ENCODE data around the gene BNIP1.

Gene BNIP1

DNA sequence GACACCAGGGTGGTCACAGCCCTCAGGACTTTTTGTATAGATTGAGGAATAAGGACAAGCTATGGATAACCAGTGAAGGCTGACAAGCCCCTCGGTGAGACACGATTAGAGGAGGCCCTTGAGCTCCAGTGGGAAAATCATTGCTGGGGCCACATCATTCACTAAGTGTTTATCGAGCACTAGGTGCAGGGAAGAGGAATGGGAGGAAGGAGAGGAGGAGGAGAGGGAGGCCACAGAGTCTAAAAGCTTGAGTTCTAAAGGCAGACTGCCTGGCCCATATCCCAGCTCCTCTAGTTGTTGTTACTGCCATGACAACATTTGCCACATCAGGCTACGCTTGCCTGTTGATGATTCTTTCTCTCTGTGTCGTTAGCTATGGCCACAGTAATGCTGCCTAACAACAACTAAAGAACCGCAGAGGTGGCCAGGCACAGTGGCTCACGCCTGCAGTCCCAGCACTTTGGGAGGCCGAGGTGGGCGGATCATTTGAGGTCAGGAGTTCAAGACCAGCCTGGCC is 53.1 kb downstream of the BNIP1 start:
- TF ChIP-seq EZH2 (IDR thresholded peaks at IDR 0.05), result no peak
- Histone ChIP-seq H3K9me3 (ENCODE audit: low read depth, low read length) (no peaks in the 10 kb centered on the region), H3K4me3 (no peak overlapping the region), H3K27ac (no peak overlapping the region), H3K36me3 (ENCODE audit: insufficient read depth, low read length) (no peaks in the 10 kb centered on the region), H3K9ac (ENCODE audit: insufficient read length) (no peak overlapping the region)
- DNase-seq (ENCODE audit: low read depth, low spot score), result no peak

DNA sequence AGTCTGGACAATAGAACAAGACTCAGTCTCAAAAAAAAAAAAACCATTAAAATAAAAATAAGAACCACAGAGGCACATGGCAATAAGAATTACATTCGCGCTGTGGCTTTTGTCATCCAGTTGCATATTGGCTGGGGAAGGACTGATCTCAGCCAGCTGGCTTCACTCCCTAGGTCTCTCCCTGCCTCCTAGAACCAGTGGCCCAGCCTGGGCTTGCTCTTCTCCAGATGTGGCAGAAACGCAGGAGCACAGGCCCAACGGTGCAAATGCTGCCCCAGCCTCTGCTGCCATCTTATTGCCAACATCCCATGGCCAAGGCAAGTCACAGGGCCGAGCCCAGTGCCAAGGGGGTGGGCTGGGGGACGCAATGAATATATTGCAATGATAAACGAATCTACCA is 53.7 kb downstream of the BNIP1 start:
- no peaks in the 10 kb centered on the region for H3K36me3 ChIP-seq (ENCODE audit: insufficient read depth, low read length)
- H3K9me3 ChIP-seq (ENCODE audit: low read depth, low read length), result no peaks in the 10 kb centered on the region
- DNase-seq (ENCODE audit: low read depth, low spot score), result no peak
- H3K27ac ChIP-seq, result no peak overlapping the region
- no peak overlapping the region for H3K4me3 ChIP-seq
- H3K9ac ChIP-seq (ENCODE audit: insufficient read length), result no peak overlapping the region
- TF ChIP-seq EZH2 (IDR thresholded peaks at IDR 0.05), result no peak
- no peak for TF ChIP-seq FOXP2 (optimal IDR thresholded peaks at IDR 0.05; ENCODE audit: control extremely low read depth, extremely low read length, insufficient read depth)
- no peak for TF ChIP-seq POLR2AphosphoS5 (IDR thresholded peaks at IDR 0.05; ENCODE audit: borderline replicate concordance, low read depth, low read length)

DNA sequence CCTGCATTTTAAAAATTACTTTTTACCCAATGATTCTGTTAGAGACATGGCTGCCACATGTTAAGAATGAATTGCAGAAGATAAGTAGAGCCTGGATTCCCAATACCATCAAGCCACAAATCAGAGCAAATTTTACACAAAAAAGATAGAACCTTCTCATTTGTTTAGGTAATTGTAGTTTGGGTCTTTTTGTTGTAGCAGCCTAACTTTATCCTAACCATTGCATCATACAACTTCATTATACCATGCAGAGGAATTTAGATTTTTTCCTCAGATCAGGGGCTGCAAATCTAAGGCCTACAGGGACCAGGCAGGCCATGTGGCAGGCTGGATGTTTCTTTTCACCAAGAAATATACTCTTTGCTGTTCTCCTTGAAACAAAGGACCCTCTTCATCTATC is 56.0 kb downstream of the BNIP1 start:
- H3K4me3 ChIP-seq, result no peak overlapping the region
- no peak for DNase-seq (ENCODE audit: low read depth, low spot score)
- no peak overlapping the region for H3K27ac ChIP-seq
- no peaks in the 10 kb centered on the region for H3K9me3 ChIP-seq (ENCODE audit: low read depth, low read length)
- TF ChIP-seq EZH2 (IDR thresholded peaks at IDR 0.05) (no peak), FOXP2 (optimal IDR thresholded peaks at IDR 0.05; ENCODE audit: control extremely low read depth, extremely low read length, insufficient read depth) (no peak), POLR2AphosphoS5 (IDR thresholded peaks at IDR 0.05; ENCODE audit: borderline replicate concordance, low read depth, low read length) (no peak)
- no peaks in the 10 kb centered on the region for H3K36me3 ChIP-seq (ENCODE audit: insufficient read depth, low read length)
- no peak overlapping the region for H3K9ac ChIP-seq (ENCODE audit: insufficient read length)

DNA sequence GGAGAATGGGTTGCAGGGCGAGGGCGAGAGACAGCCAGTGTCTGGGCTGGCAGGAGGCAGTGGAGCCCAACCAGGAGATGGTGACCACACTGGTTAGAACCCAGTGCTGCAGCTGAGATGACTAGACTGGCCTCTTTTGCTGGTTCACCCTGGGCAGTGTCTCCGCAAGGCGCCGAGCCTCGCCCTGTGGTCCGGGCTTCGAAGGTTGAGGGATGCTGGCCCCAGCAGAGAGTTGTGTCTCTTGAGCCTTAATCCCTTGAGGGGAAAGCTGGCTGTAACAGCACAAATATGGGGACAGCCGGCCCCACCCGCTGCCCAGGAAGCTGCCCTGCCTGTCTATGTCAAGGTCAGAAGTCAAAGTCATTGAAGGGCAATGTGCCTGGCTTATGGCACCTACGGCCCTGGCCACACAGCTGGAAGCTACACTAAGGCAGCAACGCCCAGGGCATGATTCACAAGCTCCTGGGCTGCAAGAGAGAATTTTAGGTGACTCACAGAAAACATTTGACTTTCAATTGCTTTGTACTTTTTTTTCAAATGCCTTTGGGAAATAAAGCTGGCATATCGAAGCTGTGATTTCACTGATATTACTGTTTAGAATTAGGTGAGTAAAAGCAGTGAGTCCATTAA is 57.4 kb downstream of the BNIP1 start:
- TF ChIP-seq EZH2 (IDR thresholded peaks at IDR 0.05), result no peak
- no peak for TF ChIP-seq POLR2AphosphoS5 (IDR thresholded peaks at IDR 0.05; ENCODE audit: borderline replicate concordance, low read depth, low read length)
- no peak for TF ChIP-seq FOXP2 (optimal IDR thresholded peaks at IDR 0.05; ENCODE audit: control extremely low read depth, extremely low read length, insufficient read depth)
- H3K4me3 ChIP-seq, result no peak overlapping the region
- H3K36me3 ChIP-seq (ENCODE audit: insufficient read depth, low read length), result no peaks in the 10 kb centered on the region
- no peaks in the 10 kb centered on the region for H3K9me3 ChIP-seq (ENCODE audit: low read depth, low read length)
- DNase-seq (ENCODE audit: low read depth, low spot score), result no peak
- H3K9ac ChIP-seq (ENCODE audit: insufficient read length), result no peak overlapping the region
- H3K27ac ChIP-seq, result no peak overlapping the region

DNA sequence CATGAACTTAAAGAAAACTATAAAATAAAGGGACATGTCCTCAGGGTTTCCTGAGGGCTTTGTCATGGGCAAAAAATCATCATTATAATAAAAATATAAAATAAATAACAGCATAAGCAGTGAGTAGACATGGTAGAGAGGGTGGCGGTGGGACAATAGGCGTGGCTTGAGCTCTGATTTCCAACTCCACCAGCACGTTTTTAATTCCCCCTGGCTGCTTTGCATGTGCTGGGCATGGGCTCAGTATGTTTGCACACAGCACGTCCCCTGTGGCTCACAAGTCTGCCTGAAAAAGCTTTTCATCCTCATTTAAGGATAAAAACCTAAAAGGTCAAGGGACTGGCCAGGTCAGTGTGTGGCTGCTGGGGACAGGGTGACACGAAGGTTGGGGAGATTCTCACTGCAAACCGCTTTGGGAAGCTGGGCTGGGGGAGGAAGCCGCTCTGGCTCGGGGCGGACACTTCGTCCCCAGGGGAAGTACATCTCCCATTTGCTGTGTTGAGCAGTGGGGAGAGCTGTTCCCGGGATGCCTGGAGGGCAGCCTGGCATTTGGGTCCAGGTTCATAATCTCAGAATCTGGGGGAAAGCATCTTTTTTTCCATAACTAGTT is 58.0 kb downstream of the BNIP1 start:
- Histone ChIP-seq H3K36me3 (ENCODE audit: insufficient read depth, low read length) (no peaks in the 10 kb centered on the region), H3K9ac (ENCODE audit: insufficient read length) (no peak overlapping the region), H3K4me3 (no peak overlapping the region), H3K27ac (no peak overlapping the region), H3K9me3 (ENCODE audit: low read depth, low read length) (no peaks in the 10 kb centered on the region)
- TF ChIP-seq FOXP2 (optimal IDR thresholded peaks at IDR 0.05; ENCODE audit: control extremely low read depth, extremely low read length, insufficient read depth) (no peak), EZH2 (IDR thresholded peaks at IDR 0.05) (no peak), POLR2AphosphoS5 (IDR thresholded peaks at IDR 0.05; ENCODE audit: borderline replicate concordance, low read depth, low read length) (no peak)
- DNase-seq (ENCODE audit: low read depth, low spot score), result no peak

DNA sequence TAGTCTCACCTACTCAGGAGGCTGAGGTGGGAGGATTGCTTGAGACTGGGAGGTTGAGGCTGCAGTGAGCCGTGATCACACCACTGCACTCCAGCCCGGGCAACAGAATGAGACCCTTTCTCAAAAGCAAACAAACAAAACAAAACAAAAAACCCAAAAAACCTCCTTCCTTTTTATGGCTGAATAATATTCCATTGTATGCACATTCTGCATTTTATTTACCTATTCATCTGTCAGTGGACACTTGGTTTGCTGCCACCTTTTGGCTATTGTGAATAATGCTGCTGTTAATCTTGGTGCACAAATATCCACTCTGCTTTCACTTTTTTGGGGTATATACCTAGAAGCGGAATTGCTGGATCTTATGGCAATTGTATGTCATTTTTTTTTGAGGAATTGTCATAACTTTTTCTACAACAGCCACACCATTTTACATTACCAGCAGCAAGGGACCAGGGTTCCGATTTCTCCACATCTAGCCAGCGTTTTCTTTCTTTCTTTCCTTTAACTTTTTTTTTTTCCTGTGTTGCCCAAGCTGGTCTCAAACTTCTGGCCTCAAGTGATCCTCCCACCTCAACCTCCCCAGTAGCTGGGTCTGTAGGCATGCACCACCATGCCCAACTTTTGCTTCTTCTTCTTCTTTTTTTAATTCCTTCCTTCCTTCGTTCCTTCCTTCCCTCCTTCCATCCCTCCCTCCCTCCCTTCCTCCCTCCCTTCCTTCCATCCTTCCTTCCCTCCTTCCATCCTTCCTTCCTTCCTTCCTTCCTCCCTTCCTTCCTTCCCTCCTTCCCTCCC is 60.1 kb downstream of the BNIP1 start:
- Histone ChIP-seq H3K27ac (no peak overlapping the region), H3K9ac (ENCODE audit: insufficient read length) (no peak overlapping the region), H3K4me3 (no peak overlapping the region), H3K9me3 (ENCODE audit: low read depth, low read length) (no peaks in the 10 kb centered on the region), H3K36me3 (ENCODE audit: insufficient read depth, low read length) (no peaks in the 10 kb centered on the region)
- TF ChIP-seq FOXP2 (optimal IDR thresholded peaks at IDR 0.05; ENCODE audit: control extremely low read depth, extremely low read length, insufficient read depth) (no peak), POLR2AphosphoS5 (IDR thresholded peaks at IDR 0.05; ENCODE audit: borderline replicate concordance, low read depth, low read length) (no peak)
- DNase-seq (ENCODE audit: low read depth, low spot score), result no peak

DNA sequence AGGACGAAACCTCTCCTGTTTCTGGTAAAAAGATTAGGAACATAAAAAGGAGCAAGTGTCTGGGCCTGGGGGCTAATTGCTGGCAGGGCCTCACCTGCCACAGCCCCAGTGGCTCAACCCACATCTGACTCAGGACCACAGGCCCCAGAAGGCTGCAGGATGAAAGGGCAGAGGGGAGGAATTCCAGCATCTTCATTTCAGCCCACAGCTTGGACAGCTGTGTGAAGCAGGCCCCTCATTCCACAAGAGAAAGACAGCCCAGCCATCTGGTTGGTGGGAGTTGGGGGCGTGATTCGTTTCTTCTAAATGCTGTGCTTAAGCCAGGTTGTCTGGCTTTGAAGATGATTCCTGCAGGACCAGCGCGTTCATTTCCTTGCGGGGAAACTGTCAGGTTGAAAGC is 61.6 kb downstream of the BNIP1 start:
- H3K9ac ChIP-seq (ENCODE audit: insufficient read length), result no peak overlapping the region
- no peak overlapping the region for H3K27ac ChIP-seq
- DNase-seq (ENCODE audit: low read depth, low spot score), result no peak
- H3K36me3 ChIP-seq (ENCODE audit: insufficient read depth, low read length), result no peaks in the 10 kb centered on the region
- TF ChIP-seq FOXP2 (optimal IDR thresholded peaks at IDR 0.05; ENCODE audit: control extremely low read depth, extremely low read length, insufficient read depth), result no peak
- no peak for TF ChIP-seq POLR2AphosphoS5 (IDR thresholded peaks at IDR 0.05; ENCODE audit: borderline replicate concordance, low read depth, low read length)
- no peaks in the 10 kb centered on the region for H3K9me3 ChIP-seq (ENCODE audit: low read depth, low read length)
- H3K4me3 ChIP-seq, result no peak overlapping the region

DNA sequence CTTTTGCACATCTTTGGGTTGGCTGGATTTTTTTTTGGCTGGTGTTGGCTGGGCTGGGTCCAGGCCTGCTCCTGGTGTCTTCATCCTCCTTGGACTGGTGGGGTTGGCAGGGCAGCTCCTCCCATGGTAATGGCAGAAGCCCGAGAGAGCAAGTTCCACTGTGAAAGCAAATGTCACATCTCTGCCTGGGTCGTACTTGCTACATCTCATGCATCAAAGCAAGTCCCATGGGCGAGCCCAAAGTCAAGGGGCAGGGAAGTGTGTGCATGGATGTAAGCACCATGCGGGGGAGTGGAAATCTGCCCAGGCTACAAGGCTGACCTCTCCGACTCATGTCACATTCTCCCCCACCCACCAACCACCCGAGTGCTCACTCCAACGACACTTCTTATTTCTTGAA is 64.0 kb downstream of the BNIP1 start:
- TF ChIP-seq POLR2AphosphoS5 (IDR thresholded peaks at IDR 0.05; ENCODE audit: borderline replicate concordance, low read depth, low read length) (no peak), FOXP2 (optimal IDR thresholded peaks at IDR 0.05; ENCODE audit: control extremely low read depth, extremely low read length, insufficient read depth) (no peak), EZH2 (IDR thresholded peaks at IDR 0.05) (no peak)
- Histone ChIP-seq H3K9me3 (ENCODE audit: low read depth, low read length) (no peaks in the 10 kb centered on the region), H3K27ac (no peak overlapping the region), H3K4me3 (no peak overlapping the region), H3K9ac (ENCODE audit: insufficient read length) (no peak overlapping the region), H3K36me3 (ENCODE audit: insufficient read depth, low read length) (no peaks in the 10 kb centered on the region)
- DNase-seq (ENCODE audit: low read depth, low spot score), result no peak

All from SK-N-MC (cell line).